Cardiac muscle cell (in vitro differentiated cells and primary cell): ENCODE data around the gene FER1L5. TPM values are rescaled to one million over a fixed set of nuclear protein-coding genes. Genes with fewer than 3 reads are reported as not detected.

Source experiments
- DNase-seq, 2 donors: peaks; one replicate each; pipeline versions ENCODE4 v3.0.0 to v3.0.0-alpha.2; 2010 to 2017; ENCODE audit warnings: low read depth in 1 of 2, low spot score in 1 of 2
- H3K27ac ChIP-seq: fragments of 200-600 bp; sonication (generic); 2 replicates; pipeline ENCODE4 v1.5.1; 2016
- H3K27me3 ChIP-seq: fragments of 200-600 bp; sonication (generic); 2 replicates; pipeline ENCODE4 v1.6.0; 2016; ENCODE audit warnings: control low read depth
- H3K36me3 ChIP-seq: fragments of 200-600 bp; sonication (generic); 2 replicates; pipeline ENCODE4 v1.5.1; 2016; ENCODE audit warnings: control low read depth
- H3K4me1 ChIP-seq: fragments of 200-600 bp; sonication (generic); 2 replicates; pipeline ENCODE4 v1.8.1; 2017; ENCODE audit warnings: low read depth, mild to moderate bottlenecking, mixed run types
- H3K4me3 ChIP-seq: fragments of 200-600 bp; sonication (generic); 2 replicates; pipeline ENCODE4 v1.5.1; 2016; ENCODE audit warnings: mild to moderate bottlenecking
- H3K9me3 ChIP-seq: fragments of 200-600 bp; sonication (generic); 2 replicates; pipeline ENCODE4 v1.5.1; 2017; ENCODE audit warnings: low read depth, mild to moderate bottlenecking, control low read depth
- polyA plus RNA-seq: library from polyadenylated mRNA; unstranded; fragments of >200 nt; fragmentation: Nextera tagmentation; extraction: Ambion mirVana; gene quantifications from 2 replicates; pipeline ENCODE4 v1.2.1, GENCODE V29; 2016
- total RNA-seq: library from RNA; depleted of rRNA; stranded (reverse); fragments of >200 nt; gene quantifications from 2 replicates; pipeline ENCODE4 v1.2.3, GENCODE V29; 2016
- TF ChIP-seq, protein P1 (sequence below): IDR thresholded peaks from 2 replicates; pipeline ENCODE4 v1.5.1; 2012; ENCODE audit warnings: low read depth, mild to moderate bottlenecking, low read length

FER1L5 gene
- total and polyA plus RNA-seq, 2 experiments from 2014 or later = 1.9 to 2.1 TPM

- Histone ChIP-seq H3K9me3 (no peaks in the 10 kb centered on the region), H3K4me1 (no peaks in the 10 kb centered on the region), H3K27ac (no peak overlapping the region), H3K4me3 (no peak overlapping the region), H3K36me3 (peaks cover 54% of the 10 kb centered on the region), H3K27me3 (no peaks in the 10 kb centered on the region)
- DNase-seq = peak in 1 of 2 donors; percentile 40
- TF ChIP-seq, protein P1, sequence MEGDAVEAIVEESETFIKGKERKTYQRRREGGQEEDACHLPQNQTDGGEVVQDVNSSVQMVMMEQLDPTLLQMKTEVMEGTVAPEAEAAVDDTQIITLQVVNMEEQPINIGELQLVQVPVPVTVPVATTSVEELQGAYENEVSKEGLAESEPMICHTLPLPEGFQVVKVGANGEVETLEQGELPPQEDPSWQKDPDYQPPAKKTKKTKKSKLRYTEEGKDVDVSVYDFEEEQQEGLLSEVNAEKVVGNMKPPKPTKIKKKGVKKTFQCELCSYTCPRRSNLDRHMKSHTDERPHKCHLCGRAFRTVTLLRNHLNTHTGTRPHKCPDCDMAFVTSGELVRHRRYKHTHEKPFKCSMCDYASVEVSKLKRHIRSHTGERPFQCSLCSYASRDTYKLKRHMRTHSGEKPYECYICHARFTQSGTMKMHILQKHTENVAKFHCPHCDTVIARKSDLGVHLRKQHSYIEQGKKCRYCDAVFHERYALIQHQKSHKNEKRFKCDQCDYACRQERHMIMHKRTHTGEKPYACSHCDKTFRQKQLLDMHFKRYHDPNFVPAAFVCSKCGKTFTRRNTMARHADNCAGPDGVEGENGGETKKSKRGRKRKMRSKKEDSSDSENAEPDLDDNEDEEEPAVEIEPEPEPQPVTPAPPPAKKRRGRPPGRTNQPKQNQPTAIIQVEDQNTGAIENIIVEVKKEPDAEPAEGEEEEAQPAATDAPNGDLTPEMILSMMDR = no peak
Measured at GRCh38 chr2:96734880-96735583, 92.5 kb downstream of the FER1L5 start.

- Histone ChIP-seq H3K9me3 (no peaks in the 10 kb centered on the region), H3K4me1 (peaks cover 3% of the 10 kb centered on the region), H3K27me3 (no peaks in the 10 kb centered on the region), H3K4me3 (no peak overlapping the region), H3K27ac (no peak overlapping the region), H3K36me3 (peaks cover 35% of the 10 kb centered on the region)
- TF ChIP-seq, protein P1 = no peak
- DNase-seq = no peak
Measured at GRCh38 chr2:96737251-96737650, 94.7 kb downstream of the FER1L5 start.

DNA sequence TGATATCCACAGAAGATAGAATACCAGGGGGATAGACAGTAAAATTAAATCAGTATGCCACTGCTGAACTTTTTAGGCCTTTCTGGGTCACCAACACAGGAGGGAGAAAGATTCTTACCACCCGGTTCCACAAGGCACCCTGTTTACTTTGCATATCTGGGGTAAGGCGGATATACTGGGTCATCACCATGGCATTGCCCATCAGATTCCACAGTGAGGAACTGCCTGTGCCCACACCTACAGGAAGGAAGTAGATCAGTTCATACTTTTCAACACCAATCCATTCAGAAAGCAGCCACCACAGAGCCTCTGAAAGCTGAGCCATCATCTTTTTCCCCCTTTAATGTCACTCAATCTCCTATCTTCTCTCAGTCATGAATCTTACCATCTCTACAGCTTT, 95.3 kb downstream of the FER1L5 start:
- Histone ChIP-seq H3K4me3 (no peak overlapping the region), H3K36me3 (peaks cover 33% of the 10 kb centered on the region), H3K9me3 (no peaks in the 10 kb centered on the region), H3K4me1 (peaks cover 3% of the 10 kb centered on the region), H3K27me3 (no peaks in the 10 kb centered on the region), H3K27ac (no peak overlapping the region)
- DNase-seq = no peak
- TF ChIP-seq, protein P1 = no peak

GRCh38 chr2:96739076-96739632, 96.6 kb downstream of the FER1L5 start:
- Histone ChIP-seq H3K36me3 (peaks cover 20% of the 10 kb centered on the region), H3K4me1 (peaks cover 3% of the 10 kb centered on the region), H3K9me3 (no peaks in the 10 kb centered on the region), H3K4me3 (peak overlapping the region; percentile 61), H3K27ac (peak overlapping the region; percentile 76), H3K27me3 (no peaks in the 10 kb centered on the region)
- TF ChIP-seq, protein P1 = no peak
- peak in 1 of 2 donors; percentile 8 for DNase-seq

GRCh38 chr2:96739633-96740428, 97.3 kb downstream of the FER1L5 start, which contains the start of gene LMAN2L:
Gene LMAN2L, minus strand, starts transcription at chr2:96740064. Its CDS starts 24 bp downstream, at chr2:96740040.
- H3K27ac ChIP-seq = peak within 1 kb of the TSS; percentile 76
- H3K4me1 ChIP-seq = peaks cover 3% of the 10 kb centered on the region
- peak; percentile 98 to 99 for DNase-seq
- peak within 1 kb of the TSS; percentile 61 for H3K4me3 ChIP-seq
- TF ChIP-seq, protein P1 = no peak
- H3K9me3 ChIP-seq = no peaks in the 10 kb centered on the region
- peaks cover 15% of the 10 kb centered on the region for H3K36me3 ChIP-seq
- H3K27me3 ChIP-seq = no peaks in the 10 kb centered on the region
